Smooth muscle cell (in vitro differentiated cells): ENCODE measurements around the gene OR7G2. TPM values are rescaled to one million over a fixed set of nuclear protein-coding genes. Genes with fewer than 3 reads are reported as not detected.
"Not testable (repeated sequence)": the region's sequence is repeated elsewhere in the genome, so short reads cannot be mapped to it uniquely, and the experiment has no call there.

Experiments used
- DNase-seq: peaks from one replicate; lab custom pipeline; 2025; ENCODE audit not compliant: unreplicated experiment; lab: John Stamatoyannopoulos, UW
- H2AFZ ChIP-seq: fragments of 200-600 bp; sonication (generic); 2 replicates; pipeline ENCODE4 v1.6.0; 2016; ENCODE audit warnings: antibody characterized with exemption, low read depth, mild to moderate bottlenecking
- H3F3A ChIP-seq: fragments of 200-600 bp; sonication (generic); 2 replicates; pipeline ENCODE4 v1.6.0; 2017; ENCODE audit warnings: antibody characterized with exemption, low read depth
- H3K27ac ChIP-seq: fragments of 200-600 bp; sonication (generic); 2 replicates; pipeline ENCODE4 v1.5.1; 2016; ENCODE audit warnings: low read depth, mild to moderate bottlenecking
- H3K27me3 ChIP-seq: fragments of 200-600 bp; sonication (generic); 2 replicates; pipeline ENCODE4 v1.6.1; 2016; ENCODE audit warnings: low read depth, mild to moderate bottlenecking
- H3K36me3 ChIP-seq: fragments of 200-600 bp; sonication (generic); 2 replicates; pipeline ENCODE4 v1.5.1; 2016; ENCODE audit warnings: low read depth
- H3K4me1 ChIP-seq: fragments of 200-600 bp; sonication (generic); 2 replicates; pipeline ENCODE4 v1.5.1; 2016; ENCODE audit warnings: low read depth
- H3K4me2 ChIP-seq: fragments of 200-600 bp; sonication (generic); 2 replicates; pipeline ENCODE4 v1.6.0; 2016; ENCODE audit warnings: mild to moderate bottlenecking
- H3K4me3 ChIP-seq: fragments of 200-600 bp; sonication (generic); 2 replicates; pipeline ENCODE4 v1.5.1; 2016; ENCODE audit warnings: mild to moderate bottlenecking
- H3K79me2 ChIP-seq: fragments of 200-600 bp; sonication (generic); 2 replicates; pipeline ENCODE4 v1.6.0; 2016; ENCODE audit warnings: low read depth, mild to moderate bottlenecking
- H3K9ac ChIP-seq: fragments of 200-600 bp; sonication (generic); 2 replicates; pipeline ENCODE4 v1.6.0; 2016; ENCODE audit warnings: low read depth
- H3K9me3 ChIP-seq: fragments of 200-600 bp; sonication (generic); replicated peaks from 2 replicates; pipeline ENCODE4 v1.5.1; 2016; ENCODE audit warnings: low read depth
- H4K20me1 ChIP-seq: fragments of 200-600 bp; sonication (generic); 2 replicates; pipeline ENCODE4 v1.6.0; 2016; ENCODE audit warnings: low read depth
- CTCF ChIP-seq: fragments of 200-600 bp; sonication (generic); IDR thresholded peaks from 2 replicates; pipeline ENCODE4 v1.5.1; 2017; ENCODE audit warnings: borderline replicate concordance, mild to moderate bottlenecking, antibody characterized with exemption; ENCODE audit not compliant: insufficient read depth, poor library complexity, severe bottlenecking
- WGBS: methylation state at CpG from one replicate; pipeline ENCODE4 v1.1.7; 2016; ENCODE audit warnings: low lambda C conversion rate; 5-methylcytosine and 5-hydroxymethylcytosine counted together
- polyA plus RNA-seq: library from polyadenylated mRNA; unstranded; fragments of >200 nt; fragmentation: Nextera tagmentation; extraction: Ambion mirVana; gene quantifications from 2 replicates; pipeline ENCODE4 v1.2.1, GENCODE V29; 2016
- total RNA-seq: library from RNA; depleted of rRNA; stranded (reverse); fragments of >200 nt; gene quantifications from 2 replicates; pipeline ENCODE4 v1.2.3, GENCODE V29; 2014

The OR7G2 gene
- total and polyA plus RNA-seq, 2 experiments from 2014 or later, result not detected

GRCh38 chr19:9076901-9077300 is 30.4 kb downstream of the OR7G2 start:
- no peak for TF ChIP-seq CTCF
- Histone ChIP-seq H3K36me3 (no peaks in the 10 kb centered on the region), H2AFZ (no peak overlapping the region), H3K79me2 (no peaks in the 10 kb centered on the region), H3F3A (peaks cover 5% of the 10 kb centered on the region), H3K27ac (no peak overlapping the region), H3K27me3 (no peaks in the 10 kb centered on the region), H3K4me3 (no peak overlapping the region), H3K4me1 (peaks cover 5% of the 10 kb centered on the region), H4K20me1 (no peaks in the 10 kb centered on the region), H3K9ac (no peak overlapping the region), H3K4me2 (no peak overlapping the region), H3K9me3 (no peaks in the 10 kb centered on the region)
- DNase-seq, result no peak
- 85% methylated on average over 10 of the region's 10 CpGs for WGBS

GRCh38 chr19:9075064-9075949 is 32.0 kb downstream of the OR7G2 start:
- Histone ChIP-seq H4K20me1 (no peaks in the 10 kb centered on the region), H3K79me2 (no peaks in the 10 kb centered on the region), H3K9ac (no peak overlapping the region), H3K4me2 (peak overlapping the region; percentile 50), H3F3A (peaks cover 5% of the 10 kb centered on the region), H3K27ac (peak overlapping the region; percentile 62), H2AFZ (no peak overlapping the region), H3K9me3 (no peaks in the 10 kb centered on the region), H3K36me3 (no peaks in the 10 kb centered on the region), H3K27me3 (no peaks in the 10 kb centered on the region), H3K4me3 (no peak overlapping the region), H3K4me1 (peaks cover 5% of the 10 kb centered on the region)
- TF ChIP-seq CTCF, result no peak
- peak; percentile 26 for DNase-seq
- WGBS, result 10% methylated on average over 16 of the region's 16 CpGs

GRCh38 chr19:9073806-9074205 is 33.5 kb downstream of the OR7G2 start:
- Histone ChIP-seq H3K27ac (no peak overlapping the region), H3K79me2 (no peaks in the 10 kb centered on the region), H3K9me3 (no peaks in the 10 kb centered on the region), H3K36me3 (no peaks in the 10 kb centered on the region), H3K4me2 (no peak overlapping the region), H3F3A (peaks cover 5% of the 10 kb centered on the region), H3K9ac (no peak overlapping the region), H3K4me1 (peaks cover 5% of the 10 kb centered on the region), H3K27me3 (no peaks in the 10 kb centered on the region), H3K4me3 (no peak overlapping the region), H2AFZ (no peak overlapping the region), H4K20me1 (no peaks in the 10 kb centered on the region)
- TF ChIP-seq CTCF, result no peak
- no peak for DNase-seq
- WGBS, result 55% methylated on average over 6 of the region's 6 CpGs

GRCh38 chr19:9071720-9072119 is 35.6 kb downstream of the OR7G2 start:
- not testable (repeated sequence) for H3K4me3 ChIP-seq, H3K36me3 ChIP-seq, H2AFZ ChIP-seq, H3K27ac ChIP-seq, H3K27me3 ChIP-seq, H3K9ac ChIP-seq, H3F3A ChIP-seq, H3K4me2 ChIP-seq, DNase-seq, H4K20me1 ChIP-seq, H3K4me1 ChIP-seq, H3K9me3 ChIP-seq, H3K79me2 ChIP-seq
- 96% methylated on average over 6 of the region's 6 CpGs for WGBS
